NCI-H69 (cell line): Measurements from ENCODE around the gene RPL10.

Experiments
- DNase-seq: peaks from one replicate; lab custom pipeline; 2025; lab: John Stamatoyannopoulos, UW

The RPL10 gene

GRCh38 chrX:154449618-154450017, 51.4 kb downstream of the RPL10 start:
- DNase-seq, result no peak

DNA sequence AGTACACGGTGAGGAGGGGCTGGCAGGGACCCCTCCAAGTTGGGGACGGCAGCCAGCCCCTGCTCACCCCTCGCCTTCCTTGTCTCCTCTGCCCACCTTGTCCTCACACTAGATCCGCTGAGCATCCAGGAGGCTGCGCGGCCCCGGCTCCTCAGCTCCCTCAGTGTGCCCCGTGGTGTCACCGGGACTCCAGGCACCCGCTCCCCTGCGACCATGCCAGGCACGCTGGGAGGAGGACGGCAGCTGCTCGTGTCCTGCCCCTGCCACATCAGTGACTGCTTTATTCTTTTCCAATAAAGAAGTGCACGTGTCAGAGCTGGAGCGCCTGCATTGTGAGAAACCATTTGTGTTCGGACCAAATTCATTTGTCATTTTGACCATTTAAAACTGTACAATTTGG, 52.1 kb downstream of the RPL10 start:
- DNase-seq, result no peak
